Mesendoderm (in vitro differentiated cells): ENCODE measurements around the gene NXPE1.
A peak's percentile ranks its signal among the peaks of the same experiment; 100 is the strongest.

Source experiments
- DNase-seq: peaks from one replicate; pipeline ENCODE4 v3.0.0; 2013
- H2AK5ac ChIP-seq: 2 replicates; pipeline ENCODE4 v1.6.1; 2013; ENCODE audit warnings: low read length, inconsistent platforms
- H2BK120ac ChIP-seq: 2 replicates; pipeline ENCODE4 v1.6.1; 2013; ENCODE audit warnings: low read depth, mild to moderate bottlenecking, low read length, moderate library complexity, mixed read lengths
- H2BK15ac ChIP-seq: replicated peaks from 2 replicates; pipeline ENCODE4 v1.6.1; 2013; ENCODE audit warnings: low read depth, mild to moderate bottlenecking, moderate library complexity
- H2BK5ac ChIP-seq: 2 replicates; pipeline ENCODE4 v1.6.1; 2013; ENCODE audit warnings: low read length, inconsistent platforms
- H3K18ac ChIP-seq: 2 replicates; pipeline ENCODE4 v1.6.1; 2013; ENCODE audit warnings: mild to moderate bottlenecking, low read length, mixed read lengths
- H3K23ac ChIP-seq: one replicate; pipeline ENCODE4 v1.6.1; 2013; ENCODE audit warnings: low read length
- H3K27ac ChIP-seq: 2 replicates; pipeline ENCODE4 v1.5.1; 2013; ENCODE audit warnings: low read depth, mild to moderate bottlenecking, inconsistent platforms, low read length, moderate library complexity
- H3K27me3 ChIP-seq: 2 replicates; pipeline ENCODE4 v1.6.1; 2013; ENCODE audit warnings: low read length, control low read depth, mild to moderate bottlenecking, inconsistent platforms; ENCODE audit not compliant: insufficient read depth, poor library complexity
- H3K36me3 ChIP-seq: 2 replicates; pipeline ENCODE4 v1.6.1; 2013; ENCODE audit warnings: low read length, inconsistent platforms; ENCODE audit not compliant: control insufficient read depth, insufficient read depth
- H3K4ac ChIP-seq: one replicate; pipeline ENCODE4 v1.6.1; 2013; ENCODE audit warnings: low read depth, mild to moderate bottlenecking, low read length, moderate library complexity
- H3K4me1 ChIP-seq: 2 replicates; pipeline ENCODE4 v1.6.1; 2013; ENCODE audit warnings: low read depth, low read length, inconsistent platforms; ENCODE audit not compliant: control insufficient read depth
- H3K4me2 ChIP-seq: 2 replicates; pipeline ENCODE4 v1.6.1; 2013; ENCODE audit warnings: low read length
- H3K4me3 ChIP-seq: 2 replicates; pipeline ENCODE4 v1.5.1; 2013; ENCODE audit warnings: mild to moderate bottlenecking, low read length
- H3K56ac ChIP-seq: one replicate; pipeline ENCODE4 v1.6.1; 2013; ENCODE audit warnings: low read length
- H3K79me1 ChIP-seq: 2 replicates; pipeline ENCODE4 v1.6.1; 2013; ENCODE audit warnings: low read length, inconsistent platforms
- H3K79me2 ChIP-seq: 2 replicates; pipeline ENCODE4 v1.6.1; 2013; ENCODE audit warnings: mild to moderate bottlenecking, low read length; ENCODE audit not compliant: control insufficient read depth, insufficient read depth
- H3K9ac ChIP-seq: 2 replicates; pipeline ENCODE4 v1.6.1; 2013; ENCODE audit warnings: low read length, inconsistent platforms
- H4K5ac ChIP-seq: one replicate; pipeline ENCODE4 v1.6.1; 2013; ENCODE audit warnings: low read length
- H4K8ac ChIP-seq: one replicate; pipeline ENCODE4 v1.6.1; 2013; ENCODE audit warnings: low read depth, mild to moderate bottlenecking, control low read depth, low read length, moderate library complexity
- WGBS: extraction: QIAGEN DNeasy Blood & Tissue Kit; methylation state at CpG from one replicate; pipeline ENCODE4 v1.1.7; 2013; ENCODE audit warnings: low lambda C conversion rate, missing lambda C conversion rate; ENCODE audit not compliant: insufficient coverage; ENCODE audit errors: extremely low coverage; 5-methylcytosine and 5-hydroxymethylcytosine counted together

The NXPE1 gene

GRCh38 chr11:114483929-114484328, 75.8 kb downstream of the NXPE1 start:
- H2AK5ac ChIP-seq = no peak overlapping the region
- no peak overlapping the region for H4K5ac ChIP-seq
- H3K4me2 ChIP-seq = no peak overlapping the region
- no peaks in the 10 kb centered on the region for H3K27me3 ChIP-seq
- no peak overlapping the region for H3K27ac ChIP-seq
- H3K4me1 ChIP-seq = peaks cover 3% of the 10 kb centered on the region
- H2BK15ac ChIP-seq = no peak overlapping the region
- WGBS = no CpG with 5 or more reads among the region's 2 CpGs
- no peak overlapping the region for H3K23ac ChIP-seq
- H3K79me1 ChIP-seq = no peaks in the 10 kb centered on the region
- DNase-seq = peak; percentile 55
- H3K4ac ChIP-seq = no peak overlapping the region
- H2BK120ac ChIP-seq = no peak overlapping the region
- no peak overlapping the region for H3K18ac ChIP-seq
- H3K4me3 ChIP-seq = no peak overlapping the region
- no peak overlapping the region for H3K9ac ChIP-seq
- no peak overlapping the region for H2BK5ac ChIP-seq
- no peak overlapping the region for H3K56ac ChIP-seq
- no peaks in the 10 kb centered on the region for H3K36me3 ChIP-seq
- H4K8ac ChIP-seq = no peak overlapping the region
- H3K79me2 ChIP-seq = no peaks in the 10 kb centered on the region

DNA sequence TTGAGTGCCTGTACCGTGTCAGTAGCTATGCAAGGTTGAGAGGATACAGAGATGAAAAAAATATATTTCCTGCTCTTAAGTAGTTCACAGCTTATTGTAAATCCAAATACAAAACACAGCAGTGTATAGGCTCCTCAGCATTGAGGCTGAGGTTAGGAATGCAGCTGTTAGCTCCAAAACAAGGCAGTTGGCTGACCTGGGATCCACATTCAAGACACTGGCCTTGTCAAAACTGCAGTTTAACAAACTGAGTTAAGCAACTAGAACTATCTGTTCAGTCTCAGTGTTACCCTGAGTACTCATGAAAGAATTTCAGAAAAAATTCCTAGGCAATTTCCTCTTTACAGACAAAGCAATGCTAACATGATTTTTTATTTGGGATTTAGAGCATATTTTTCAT, 77.6 kb downstream of the NXPE1 start:
- Histone ChIP-seq H4K5ac (no peak overlapping the region), H3K79me2 (no peaks in the 10 kb centered on the region), H3K4ac (no peak overlapping the region), H2BK120ac (no peak overlapping the region), H3K27me3 (no peaks in the 10 kb centered on the region), H3K79me1 (no peaks in the 10 kb centered on the region), H3K23ac (no peak overlapping the region), H2AK5ac (no peak overlapping the region), H3K4me1 (peaks cover 5% of the 10 kb centered on the region), H2BK15ac (no peak overlapping the region), H3K18ac (no peak overlapping the region), H3K36me3 (no peaks in the 10 kb centered on the region), H3K27ac (no peak overlapping the region), H3K4me3 (no peak overlapping the region), H2BK5ac (no peak overlapping the region), H3K56ac (no peak overlapping the region), H4K8ac (no peak overlapping the region), H3K4me2 (no peak overlapping the region), H3K9ac (no peak overlapping the region)
- no CpG with 5 or more reads among the region's 1 CpG for WGBS
- DNase-seq = no peak

DNA sequence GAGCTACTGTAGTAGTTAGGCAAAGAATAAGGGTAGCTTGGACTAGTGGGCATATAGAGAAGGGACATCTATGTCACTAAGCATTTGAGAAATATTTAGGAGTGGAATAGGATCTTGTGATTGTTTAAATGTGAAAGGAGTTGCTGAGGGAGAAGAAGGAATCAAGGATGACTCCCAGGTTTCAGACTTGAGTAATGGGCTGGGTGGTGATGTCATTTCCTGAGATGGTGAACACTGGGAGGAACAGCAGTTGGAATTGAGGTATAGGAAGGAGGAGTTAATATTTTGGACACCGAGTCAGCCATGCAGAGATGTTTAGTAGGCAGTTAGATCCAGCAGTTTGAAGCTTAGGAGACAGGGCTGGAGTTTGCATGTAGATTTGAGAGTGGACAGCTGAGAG, 80.3 kb downstream of the NXPE1 start:
- Histone ChIP-seq H3K27ac (no peak overlapping the region), H2BK120ac (no peak overlapping the region), H2BK5ac (peak overlapping the region; percentile 28), H3K56ac (no peak overlapping the region), H3K4me2 (no peak overlapping the region), H3K4me3 (no peak overlapping the region), H4K5ac (no peak overlapping the region), H3K36me3 (no peaks in the 10 kb centered on the region), H2BK15ac (no peak overlapping the region), H3K4ac (no peak overlapping the region), H3K23ac (no peak overlapping the region), H4K8ac (no peak overlapping the region), H3K79me2 (no peaks in the 10 kb centered on the region), H2AK5ac (no peak overlapping the region), H3K18ac (no peak overlapping the region), H3K4me1 (peaks cover 5% of the 10 kb centered on the region), H3K27me3 (no peaks in the 10 kb centered on the region), H3K79me1 (no peaks in the 10 kb centered on the region), H3K9ac (no peak overlapping the region)
- no CpG with 5 or more reads among the region's 1 CpG for WGBS
- no peak for DNase-seq

- H4K5ac ChIP-seq = no peak overlapping the region
These were observed 80.9 kb downstream of the NXPE1 start for GRCh38 chr11:114478768-114479167.

DNA sequence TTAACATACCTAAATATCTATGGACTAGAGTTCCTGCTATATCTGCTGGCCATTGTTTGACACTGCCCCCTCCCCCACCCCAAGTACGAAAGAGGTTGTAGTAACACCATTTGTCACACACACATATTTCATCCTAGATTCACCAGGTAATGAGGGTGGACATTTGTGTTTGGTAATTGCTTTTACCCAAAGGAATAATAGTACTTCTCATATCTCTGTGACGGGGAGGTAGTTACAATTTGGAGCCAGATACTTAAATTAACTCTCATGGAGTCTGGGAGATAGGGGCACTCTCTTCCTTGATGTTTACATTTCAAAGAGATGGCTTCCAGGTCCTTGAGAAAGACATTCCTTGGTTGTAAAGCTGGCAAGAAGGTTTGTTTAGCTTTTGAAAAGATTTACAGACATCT, 81.7 kb downstream of the NXPE1 start:
- no CpG with 5 or more reads among the region's 2 CpGs for whole genome bisulfite sequencing

More at GRCh38 chr11:114478768-114479167, 80.9 kb downstream of the NXPE1 start:
- no peak overlapping the region for H3K56ac ChIP-seq
- no peak overlapping the region for H2AK5ac ChIP-seq
- H3K4me3 ChIP-seq = no peak overlapping the region
- H3K23ac ChIP-seq = no peak overlapping the region
- H2BK5ac ChIP-seq = peak overlapping the region; percentile 28
- no peak overlapping the region for H2BK15ac ChIP-seq
- peak; percentile 40 for DNase-seq
- no peak overlapping the region for H2BK120ac ChIP-seq
- H3K27me3 ChIP-seq = no peaks in the 10 kb centered on the region
- peak overlapping the region; percentile 25 for H3K18ac ChIP-seq
- peaks cover 4% of the 10 kb centered on the region for H3K4me1 ChIP-seq
- WGBS = no CpG with 5 or more reads among the region's 4 CpGs
- peak overlapping the region; percentile 17 for H3K27ac ChIP-seq
- no peaks in the 10 kb centered on the region for H3K79me1 ChIP-seq
- no peaks in the 10 kb centered on the region for H3K36me3 ChIP-seq
- H3K4ac ChIP-seq = no peak overlapping the region
- H3K9ac ChIP-seq = no peak overlapping the region
- H3K4me2 ChIP-seq = no peak overlapping the region
- H3K79me2 ChIP-seq = no peaks in the 10 kb centered on the region
- no peak overlapping the region for H4K8ac ChIP-seq

GRCh38 chr11:114472661-114473060, 87.0 kb downstream of the NXPE1 start:
- Histone ChIP-seq H3K18ac (no peak overlapping the region), H2BK5ac (no peak overlapping the region), H3K27me3 (no peaks in the 10 kb centered on the region), H3K4ac (no peak overlapping the region), H3K79me1 (no peaks in the 10 kb centered on the region), H2BK120ac (no peak overlapping the region), H3K9ac (no peak overlapping the region), H3K27ac (no peak overlapping the region), H4K5ac (no peak overlapping the region), H2BK15ac (no peak overlapping the region), H3K36me3 (no peaks in the 10 kb centered on the region), H2AK5ac (no peak overlapping the region), H3K4me2 (no peak overlapping the region), H4K8ac (no peak overlapping the region), H3K4me3 (no peak overlapping the region), H3K4me1 (no peaks in the 10 kb centered on the region), H3K23ac (no peak overlapping the region), H3K79me2 (no peaks in the 10 kb centered on the region), H3K56ac (no peak overlapping the region)
- no CpG with 5 or more reads among the region's 2 CpGs for WGBS
- no peak for DNase-seq

More for the DNA sequence above, 81.7 kb downstream of the NXPE1 start:
- no peaks in the 10 kb centered on the region for H3K27me3 ChIP-seq
- no peak overlapping the region for H4K5ac ChIP-seq
- no peak overlapping the region for H2BK15ac ChIP-seq
- peak; percentile 76 for DNase-seq
- H3K23ac ChIP-seq = no peak overlapping the region
- H3K27ac ChIP-seq = no peak overlapping the region
- no peaks in the 10 kb centered on the region for H3K79me2 ChIP-seq
- H3K9ac ChIP-seq = no peak overlapping the region
- H4K8ac ChIP-seq = no peak overlapping the region
- no peak overlapping the region for H2AK5ac ChIP-seq
- H2BK120ac ChIP-seq = no peak overlapping the region
- no peak overlapping the region for H3K4me3 ChIP-seq
- no peaks in the 10 kb centered on the region for H3K36me3 ChIP-seq
- no peak overlapping the region for H3K56ac ChIP-seq
- H3K4ac ChIP-seq = no peak overlapping the region
- no peak overlapping the region for H3K18ac ChIP-seq
- H2BK5ac ChIP-seq = no peak overlapping the region
- H3K4me1 ChIP-seq = peaks cover 2% of the 10 kb centered on the region
- H3K4me2 ChIP-seq = no peak overlapping the region
- H3K79me1 ChIP-seq = no peaks in the 10 kb centered on the region
